ENCODE measurements around the gene ZBTB7C. TPM values are rescaled to one million over a fixed set of nuclear protein-coding genes. Genes with fewer than 3 reads are reported as not detected.

Gene ZBTB7C
- total RNA-seq, 1 experiment from 2014 or later = 0.33 TPM

DNA sequence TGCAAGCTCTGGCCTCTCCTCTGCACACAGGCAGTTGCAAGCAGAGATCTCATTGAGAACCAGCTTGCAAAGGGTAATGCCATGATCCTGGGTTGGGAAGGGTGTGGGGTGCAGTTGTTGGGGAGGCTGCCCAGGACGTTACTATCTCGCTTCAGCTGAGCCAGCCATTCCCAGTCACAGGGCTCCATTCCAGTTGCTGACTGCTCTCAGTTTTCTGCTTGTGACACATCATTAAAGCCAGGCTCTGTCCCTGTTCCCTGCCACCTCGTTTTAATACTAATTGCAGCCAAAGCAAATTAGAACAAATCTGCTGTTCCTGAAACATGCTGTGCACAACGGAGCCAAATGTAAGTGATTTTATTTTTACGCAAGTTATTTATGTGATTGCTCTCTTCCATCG lies 416.2 kb downstream of the ZBTB7C start:
- no peaks in the 10 kb centered on the region for H3K27me3 ChIP-seq (ENCODE audit: insufficient read depth, low read length)
- no peak overlapping the region for H2BK12ac ChIP-seq (ENCODE audit: insufficient read length, low read depth, low read length)
- TF ChIP-seq, protein P1, sequence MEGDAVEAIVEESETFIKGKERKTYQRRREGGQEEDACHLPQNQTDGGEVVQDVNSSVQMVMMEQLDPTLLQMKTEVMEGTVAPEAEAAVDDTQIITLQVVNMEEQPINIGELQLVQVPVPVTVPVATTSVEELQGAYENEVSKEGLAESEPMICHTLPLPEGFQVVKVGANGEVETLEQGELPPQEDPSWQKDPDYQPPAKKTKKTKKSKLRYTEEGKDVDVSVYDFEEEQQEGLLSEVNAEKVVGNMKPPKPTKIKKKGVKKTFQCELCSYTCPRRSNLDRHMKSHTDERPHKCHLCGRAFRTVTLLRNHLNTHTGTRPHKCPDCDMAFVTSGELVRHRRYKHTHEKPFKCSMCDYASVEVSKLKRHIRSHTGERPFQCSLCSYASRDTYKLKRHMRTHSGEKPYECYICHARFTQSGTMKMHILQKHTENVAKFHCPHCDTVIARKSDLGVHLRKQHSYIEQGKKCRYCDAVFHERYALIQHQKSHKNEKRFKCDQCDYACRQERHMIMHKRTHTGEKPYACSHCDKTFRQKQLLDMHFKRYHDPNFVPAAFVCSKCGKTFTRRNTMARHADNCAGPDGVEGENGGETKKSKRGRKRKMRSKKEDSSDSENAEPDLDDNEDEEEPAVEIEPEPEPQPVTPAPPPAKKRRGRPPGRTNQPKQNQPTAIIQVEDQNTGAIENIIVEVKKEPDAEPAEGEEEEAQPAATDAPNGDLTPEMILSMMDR (conservative IDR thresholded peaks at IDR 0.05) = no peak
- no peaks in the 10 kb centered on the region for H3K79me2 ChIP-seq (ENCODE audit: insufficient read depth, low read length)
- no peak overlapping the region for H2BK120ac ChIP-seq (ENCODE audit: low read depth, low read length, poor library complexity, severe bottlenecking)
- DNase-seq = no peak
- H3K56ac ChIP-seq (ENCODE audit: insufficient read length, low read depth, low read length) = no peak overlapping the region
- H3K36me3 Mint-ChIP-seq (ENCODE audit: insufficient read depth in 1 of 3, low read depth in 3 of 3) = peaks cover 0 to 7% (median 0%) of the 10 kb centered on the region in 3 experiments; a peak in 2 of 7 replicates
- no CpG with 5 or more reads among the region's 6 CpGs for WGBS (ENCODE audit: extremely low coverage, insufficient read length, low lambda C conversion rate)
- no peak overlapping the region for H3K9ac ChIP-seq (ENCODE audit: extremely low read depth, insufficient read length, low read length)
- H3K9me3 ChIP-seq (ENCODE audit: control insufficient read depth, low read depth, low read length) = peaks cover 5% of the 10 kb centered on the region
- H2AK5ac ChIP-seq (ENCODE audit: insufficient read length, low read length) = no peak overlapping the region
- H3K4me1 ChIP-seq (ENCODE audit: insufficient read depth, low read length) = no peaks in the 10 kb centered on the region; the same call in 1 of the 2 replicates
- no peak overlapping the region for H4K8ac ChIP-seq (replicated peaks; ENCODE audit: insufficient read length, low read depth, low read length)
- H2AFZ ChIP-seq (ENCODE audit: low read length) = no peak overlapping the region
- H3K4me2 ChIP-seq (ENCODE audit: insufficient read depth, insufficient read length, low read length) = no peak overlapping the region
- H3K27me3 Mint-ChIP-seq (ENCODE audit: low read depth) = peaks cover 2% of the 10 kb centered on the region; the same call in 1 of the 2 replicates
- H3K23ac ChIP-seq (ENCODE audit: insufficient read length, low read depth, low read length) = no peak overlapping the region
- H2BK15ac ChIP-seq (ENCODE audit: low read depth, low read length) = no peak overlapping the region
- no peak overlapping the region for H3K18ac ChIP-seq (ENCODE audit: insufficient read length, low read depth, low read length)
- peaks cover 9 to 12% of the 10 kb centered on the region in 2 experiments for H3K9me3 Mint-ChIP-seq
- no peak overlapping the region for H3K27ac ChIP-seq (ENCODE audit: insufficient read length, low read depth, low read length)
- H3K79me1 ChIP-seq (ENCODE audit: insufficient read depth, low read depth, low read length, poor library complexity, severe bottlenecking) = no peaks in the 10 kb centered on the region
- H3K14ac ChIP-seq (ENCODE audit: insufficient read depth, low read length) = no peak overlapping the region; the same call in 1 of the 2 replicates
- H3T11ph ChIP-seq (ENCODE audit: low read length) = no peak overlapping the region
- H3K4ac ChIP-seq (ENCODE audit: low read depth, low read length) = no peak overlapping the region
- H4K5ac ChIP-seq (ENCODE audit: insufficient read length, low read depth, low read length) = no peak overlapping the region
- no peaks in the 10 kb centered on the region for H4K20me1 ChIP-seq (ENCODE audit: control insufficient read depth, insufficient read depth, insufficient read length)
- no peak overlapping the region for H3K27ac Mint-ChIP-seq
- no peak overlapping the region for H4K91ac ChIP-seq (ENCODE audit: insufficient read length, low read depth, low read length)
- H2BK5ac ChIP-seq (ENCODE audit: insufficient read length, low read length) = no peak overlapping the region
- H3K4me3 Mint-ChIP-seq = no peak overlapping the region
- H2BK20ac ChIP-seq (ENCODE audit: low read depth, low read length, poor library complexity, severe bottlenecking) = no peak overlapping the region
- no peaks in the 10 kb centered on the region for H3K23me2 ChIP-seq (ENCODE audit: insufficient read length, low read depth, low read length, poor library complexity, severe bottlenecking)
- H3K4me1 Mint-ChIP-seq = peaks cover 34 to 67% of the 10 kb centered on the region in 2 experiments

Measured in H9 (cell line).